OCI-LY7 (cell line): Measurements from ENCODE around the gene GRK3.

Experiments used
- EZH2phosphoT487 ChIP-seq: fragments of 200-600 bp; sonication (generic); IDR thresholded peaks from 2 replicates; pipeline ENCODE4 v1.6.1; 2018; ENCODE audit warnings: low read depth, borderline replicate concordance, mild to moderate bottlenecking, mixed run types, antibody characterized with exemption, low read length, moderate library complexity, mixed read lengths
- TF ChIP-seq, protein P1 (sequence below): fragments of 200-600 bp; sonication (generic); conservative IDR thresholded peaks from 2 replicates; pipeline ENCODE4 v1.5.1; 2014; ENCODE audit warnings: mild to moderate bottlenecking, antibody characterized with exemption, low read length, moderate library complexity, mixed read lengths

- TF ChIP-seq, protein P1, sequence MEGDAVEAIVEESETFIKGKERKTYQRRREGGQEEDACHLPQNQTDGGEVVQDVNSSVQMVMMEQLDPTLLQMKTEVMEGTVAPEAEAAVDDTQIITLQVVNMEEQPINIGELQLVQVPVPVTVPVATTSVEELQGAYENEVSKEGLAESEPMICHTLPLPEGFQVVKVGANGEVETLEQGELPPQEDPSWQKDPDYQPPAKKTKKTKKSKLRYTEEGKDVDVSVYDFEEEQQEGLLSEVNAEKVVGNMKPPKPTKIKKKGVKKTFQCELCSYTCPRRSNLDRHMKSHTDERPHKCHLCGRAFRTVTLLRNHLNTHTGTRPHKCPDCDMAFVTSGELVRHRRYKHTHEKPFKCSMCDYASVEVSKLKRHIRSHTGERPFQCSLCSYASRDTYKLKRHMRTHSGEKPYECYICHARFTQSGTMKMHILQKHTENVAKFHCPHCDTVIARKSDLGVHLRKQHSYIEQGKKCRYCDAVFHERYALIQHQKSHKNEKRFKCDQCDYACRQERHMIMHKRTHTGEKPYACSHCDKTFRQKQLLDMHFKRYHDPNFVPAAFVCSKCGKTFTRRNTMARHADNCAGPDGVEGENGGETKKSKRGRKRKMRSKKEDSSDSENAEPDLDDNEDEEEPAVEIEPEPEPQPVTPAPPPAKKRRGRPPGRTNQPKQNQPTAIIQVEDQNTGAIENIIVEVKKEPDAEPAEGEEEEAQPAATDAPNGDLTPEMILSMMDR, result no peak
- no peak for TF ChIP-seq EZH2phosphoT487
Measured at GRCh38 chr22:25641650-25642049, 77.2 kb downstream of the GRK3 start.
